Mesenchymal stem cell (in vitro differentiated cells and primary cell): ENCODE measurements around the gene TIGAR.

Experiments
- DNase-seq: peaks from one replicate; pipeline ENCODE4 v3.0.0-alpha.2; 2013
- H2AFZ ChIP-seq: one replicate; pipeline ENCODE4 v1.6.1; 2013; ENCODE audit warnings: low read depth, mild to moderate bottlenecking, control low read depth, inconsistent platforms, low read length, moderate library complexity
- H2AK5ac ChIP-seq: 2 replicates; pipeline ENCODE4 v1.6.1; 2013; ENCODE audit warnings: low read length, moderate library complexity, mild to moderate bottlenecking, inconsistent platforms; ENCODE audit not compliant: severe bottlenecking
- H2BK120ac ChIP-seq: one replicate; pipeline ENCODE4 v1.6.1; 2013; ENCODE audit warnings: low read depth, mild to moderate bottlenecking, inconsistent platforms, low read length, moderate library complexity
- H2BK12ac ChIP-seq, 2 experiments: one replicate each; pipeline ENCODE4 v1.6.1; 2013; ENCODE audit warnings: inconsistent platforms in 2 of 2, low read length in 2 of 2, mild to moderate bottlenecking in 2 of 2, moderate library complexity in 2 of 2, control low read depth in 1 of 2
- H2BK15ac ChIP-seq: one replicate; pipeline ENCODE4 v1.6.1; 2013; ENCODE audit warnings: mild to moderate bottlenecking, low read depth, inconsistent platforms; ENCODE audit not compliant: poor library complexity, severe bottlenecking
- H2BK5ac ChIP-seq: 2 replicates; pipeline ENCODE4 v1.6.1; 2013; ENCODE audit warnings: low read depth, mild to moderate bottlenecking, low read length, control low read depth, inconsistent platforms; ENCODE audit not compliant: poor library complexity, severe bottlenecking
- H3K14ac ChIP-seq, 2 experiments: one replicate each; pipeline ENCODE4 v1.6.1; 2013; ENCODE audit warnings: inconsistent platforms in 2 of 2, low read length in 2 of 2, control low read depth in 1 of 2, mild to moderate bottlenecking in 1 of 2, moderate library complexity in 1 of 2
- H3K18ac ChIP-seq, 2 experiments: one replicate each; pipeline ENCODE4 v1.6.1; 2013; ENCODE audit warnings: inconsistent platforms in 2 of 2, low read length in 2 of 2, control low read depth in 1 of 2, low read depth in 1 of 2, mild to moderate bottlenecking in 1 of 2
- H3K23ac ChIP-seq, 2 experiments: one replicate each; pipeline ENCODE4 v1.6.1; 2013; ENCODE audit warnings: inconsistent platforms in 2 of 2, low read length in 2 of 2, mild to moderate bottlenecking in 2 of 2, moderate library complexity in 2 of 2, control low read depth in 1 of 2
- H3K27ac ChIP-seq: 2 replicates; pipeline ENCODE4 v1.5.1; 2013; ENCODE audit warnings: mild to moderate bottlenecking, moderate library complexity, low read length, control low read depth, inconsistent platforms; ENCODE audit not compliant: poor library complexity, severe bottlenecking
- H3K27me3 ChIP-seq, 2 experiments: 2 replicates each; pipeline versions ENCODE4 v1.6.1 to v1.7.0; 2013; ENCODE audit warnings: low read length in 2 of 2, mild to moderate bottlenecking in 2 of 2, moderate library complexity in 2 of 2, control low read depth in 1 of 2, inconsistent platforms in 1 of 2; ENCODE audit not compliant: control insufficient read depth in 1 of 2, insufficient read depth in 1 of 2
- H3K36me3 ChIP-seq, 2 experiments: 2 replicates each; pipeline versions ENCODE4 v1.6.1 to v1.7.0; 2013; ENCODE audit warnings: low read length in 2 of 2, control low read depth in 1 of 2, inconsistent platforms in 1 of 2, low read depth in 1 of 2, mild to moderate bottlenecking in 1 of 2; ENCODE audit not compliant: insufficient read depth in 2 of 2, control insufficient read depth in 1 of 2
- H3K4ac ChIP-seq, 2 experiments: one replicate each; pipeline ENCODE4 v1.6.1; 2013; ENCODE audit warnings: inconsistent platforms in 2 of 2, low read length in 2 of 2, mild to moderate bottlenecking in 2 of 2, moderate library complexity in 2 of 2, control low read depth in 1 of 2, low read depth in 1 of 2
- H3K4me1 ChIP-seq: 2 replicates; pipeline ENCODE4 v1.6.1; 2013; ENCODE audit warnings: low read depth, low read length, control low read depth; ENCODE audit not compliant: control insufficient read depth, insufficient read depth
- H3K4me2 ChIP-seq: 2 replicates; pipeline ENCODE4 v1.6.1; 2013; ENCODE audit warnings: low read length, mild to moderate bottlenecking, inconsistent platforms; ENCODE audit not compliant: poor library complexity, severe bottlenecking
- H3K4me3 ChIP-seq, 2 experiments: 2 replicates each; pipeline versions ENCODE4 v1.5.1 to v1.7.0; 2013; ENCODE audit warnings: low read length in 2 of 2, mild to moderate bottlenecking in 2 of 2, control low read depth in 1 of 2, low read depth in 1 of 2; ENCODE audit not compliant: insufficient read depth in 1 of 2
- H3K79me1 ChIP-seq: replicated peaks from 2 replicates; pipeline ENCODE4 v1.6.1; 2013; ENCODE audit warnings: mild to moderate bottlenecking, control low read depth, low read length, inconsistent platforms; ENCODE audit not compliant: poor library complexity, severe bottlenecking
- H3K9ac ChIP-seq: 2 replicates; pipeline ENCODE4 v1.7.0; 2013; ENCODE audit warnings: mild to moderate bottlenecking, low read length, moderate library complexity
- H3K9me3 ChIP-seq: 2 replicates; pipeline ENCODE4 v1.7.0; 2013; ENCODE audit warnings: mild to moderate bottlenecking, low read length; ENCODE audit not compliant: control insufficient read depth
- H4K8ac ChIP-seq: one replicate; pipeline ENCODE4 v1.6.1; 2013; ENCODE audit warnings: inconsistent platforms, mild to moderate bottlenecking, low read length, moderate library complexity
- H4K91ac ChIP-seq: one replicate; pipeline ENCODE4 v1.6.1; 2013; ENCODE audit warnings: mild to moderate bottlenecking, low read length, inconsistent platforms
- WGBS: methylation state at CpG from one replicate; pipeline ENCODE4 v1.1.7; 2013; ENCODE audit warnings: mixed read lengths; 5-methylcytosine and 5-hydroxymethylcytosine counted together

TIGAR gene

DNA sequence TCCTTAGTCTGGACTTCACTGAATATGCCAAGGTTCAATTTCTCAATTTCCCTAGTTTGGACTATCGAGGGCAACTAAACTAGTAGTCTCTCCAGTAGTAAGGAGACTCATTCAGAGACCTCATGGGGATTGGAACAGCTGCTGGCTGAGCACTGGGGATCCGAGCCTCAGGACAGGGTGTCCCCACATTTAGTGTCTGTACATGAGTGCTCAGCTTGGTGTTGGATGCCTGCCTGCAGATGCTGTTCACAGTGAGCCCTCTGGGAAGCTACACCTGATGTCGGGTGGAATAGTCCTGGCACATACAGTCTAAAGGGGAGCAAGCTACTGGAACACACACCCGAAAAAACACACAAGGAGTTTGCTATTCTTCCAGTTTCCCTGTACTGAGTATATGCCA is 59.3 kb downstream of the TIGAR start:
- 66% methylated on average over 4 of the region's 4 CpGs for WGBS
- H3K23ac ChIP-seq, result no peak overlapping the region

GRCh38 chr12:4383304-4383865 is 62.4 kb downstream of the TIGAR start:
- Histone ChIP-seq H3K9me3 (no peaks in the 10 kb centered on the region), H3K4me2 (no peak overlapping the region), H2BK12ac (no peak overlapping the region), H3K14ac (no peak overlapping the region), H2BK15ac (no peak overlapping the region), H3K9ac (no peak overlapping the region), H3K4ac (no peak overlapping the region), H2BK5ac (no peak overlapping the region), H3K79me1 (no peaks in the 10 kb centered on the region), H3K23ac (no peak overlapping the region), H3K36me3 (no peaks in the 10 kb centered on the region), H3K27ac (no peak overlapping the region), H3K27me3 (peaks cover 33 to 48% of the 10 kb centered on the region in 2 experiments), H2AK5ac (no peak overlapping the region), H3K18ac (no peak overlapping the region), H4K91ac (no peak overlapping the region), H3K4me3 (no peak overlapping the region), H2AFZ (no peak overlapping the region), H3K4me1 (peaks cover 1% of the 10 kb centered on the region), H2BK120ac (no peak overlapping the region), H4K8ac (no peak overlapping the region)
- WGBS, result 65% methylated on average over 8 of the region's 8 CpGs
- no peak for DNase-seq

More for the DNA sequence above, 59.3 kb downstream of the TIGAR start:
- no peak overlapping the region for H3K9ac ChIP-seq
- no peak overlapping the region for H4K91ac ChIP-seq
- no peak overlapping the region for H3K4me3 ChIP-seq
- H3K27me3 ChIP-seq, result peaks cover 33 to 48% of the 10 kb centered on the region in 2 experiments
- no peak overlapping the region for H4K8ac ChIP-seq
- H3K4me2 ChIP-seq, result no peak overlapping the region
- no peaks in the 10 kb centered on the region for H3K79me1 ChIP-seq
- no peak overlapping the region for H3K18ac ChIP-seq
- H3K4ac ChIP-seq, result no peak overlapping the region
- DNase-seq, result no peak
- no peak overlapping the region for H2BK12ac ChIP-seq
- H2AFZ ChIP-seq, result no peak overlapping the region
- no peaks in the 10 kb centered on the region for H3K36me3 ChIP-seq
- H2AK5ac ChIP-seq, result no peak overlapping the region
- no peak overlapping the region for H2BK120ac ChIP-seq
- no peak overlapping the region for H3K14ac ChIP-seq
- H2BK5ac ChIP-seq, result no peak overlapping the region
- no peak overlapping the region for H3K27ac ChIP-seq
- no peaks in the 10 kb centered on the region for H3K9me3 ChIP-seq
- H2BK15ac ChIP-seq, result no peak overlapping the region
- peaks cover 1% of the 10 kb centered on the region for H3K4me1 ChIP-seq

- Histone ChIP-seq H3K27ac (no peak overlapping the region), H2BK120ac (no peak overlapping the region), H3K4ac (no peak overlapping the region)
Measured at GRCh38 chr12:4386801-4387200, 65.8 kb downstream of the TIGAR start.

GRCh38 chr12:4387607-4388006 is 66.6 kb downstream of the TIGAR start:
- Histone ChIP-seq H2BK15ac (no peak overlapping the region), H3K23ac (no peak overlapping the region), H2BK120ac (no peak overlapping the region), H3K4me3 (no peak overlapping the region), H3K4me1 (no peaks in the 10 kb centered on the region), H3K36me3 (no peaks in the 10 kb centered on the region), H3K9me3 (no peaks in the 10 kb centered on the region), H3K27me3 (peaks cover 16 to 28% of the 10 kb centered on the region in 2 experiments), H2AFZ (no peak overlapping the region), H2AK5ac (no peak overlapping the region), H3K4me2 (no peak overlapping the region), H3K79me1 (no peaks in the 10 kb centered on the region), H3K4ac (no peak overlapping the region), H4K8ac (no peak overlapping the region), H2BK12ac (no peak overlapping the region), H3K27ac (no peak overlapping the region), H3K9ac (no peak overlapping the region), H4K91ac (no peak overlapping the region), H3K18ac (no peak overlapping the region), H2BK5ac (no peak overlapping the region), H3K14ac (no peak overlapping the region)
- WGBS, result 77% methylated on average over 3 of the region's 5 CpGs
- DNase-seq, result no peak

More at GRCh38 chr12:4386801-4387200, 65.8 kb downstream of the TIGAR start:
- no peak overlapping the region for H3K14ac ChIP-seq
- H3K36me3 ChIP-seq, result no peaks in the 10 kb centered on the region
- H3K9ac ChIP-seq, result no peak overlapping the region
- no peak overlapping the region for H2AK5ac ChIP-seq
- H3K27me3 ChIP-seq, result peaks cover 17 to 22% of the 10 kb centered on the region in 2 experiments
- no peak overlapping the region for H4K91ac ChIP-seq
- H2AFZ ChIP-seq, result no peak overlapping the region
- H4K8ac ChIP-seq, result no peak overlapping the region
- no peak overlapping the region for H2BK5ac ChIP-seq
- H3K4me3 ChIP-seq, result no peak overlapping the region
- H3K18ac ChIP-seq, result no peak overlapping the region
- H3K9me3 ChIP-seq, result no peaks in the 10 kb centered on the region
- DNase-seq, result no peak
- H3K4me2 ChIP-seq, result no peak overlapping the region
- no peak overlapping the region for H2BK12ac ChIP-seq
- 73% methylated on average over 4 of the region's 4 CpGs for WGBS
- H2BK15ac ChIP-seq, result no peak overlapping the region
- no peaks in the 10 kb centered on the region for H3K79me1 ChIP-seq
- no peak overlapping the region for H3K23ac ChIP-seq
- no peaks in the 10 kb centered on the region for H3K4me1 ChIP-seq
